Osteocyte (in vitro differentiated cells): Measurements from ENCODE around the gene STAB1. TPM values are rescaled to one million over a fixed set of nuclear protein-coding genes. Genes with fewer than 3 reads are reported as not detected.
A peak's percentile ranks its signal among the peaks of the same experiment; 100 is the strongest.

ENCODE experiments used
- DNase-seq: peaks from one replicate; pipeline ENCODE4 v3.0.0; 2021; ENCODE audit warnings: mixed read lengths; ENCODE audit not compliant: unreplicated experiment; ENCODE audit errors: extremely low spot score
- H3K27ac Mint-ChIP-seq: one replicate; pipeline ENCODE4 v1.8.0; 2021; ENCODE audit warnings: mild to moderate bottlenecking, mixed read lengths; ENCODE audit not compliant: unreplicated experiment
- H3K27me3 Mint-ChIP-seq: one replicate; pipeline ENCODE4 v1.8.0; 2021; ENCODE audit warnings: mixed read lengths; ENCODE audit not compliant: unreplicated experiment
- H3K36me3 Mint-ChIP-seq: one replicate; pipeline ENCODE4 v1.8.0; 2021; ENCODE audit warnings: mixed read lengths; ENCODE audit not compliant: unreplicated experiment
- H3K4me1 Mint-ChIP-seq: one replicate; pipeline ENCODE4 v1.8.0; 2021; ENCODE audit warnings: mixed read lengths; ENCODE audit not compliant: unreplicated experiment
- H3K4me3 Mint-ChIP-seq: one replicate; pipeline ENCODE4 v1.8.0; 2021; ENCODE audit warnings: mild to moderate bottlenecking, moderate library complexity, mixed read lengths; ENCODE audit not compliant: unreplicated experiment
- H3K9me3 Mint-ChIP-seq: one replicate; pipeline ENCODE4 v1.8.0; 2021; ENCODE audit warnings: mixed read lengths; ENCODE audit not compliant: unreplicated experiment
- total RNA-seq: library from RNA; stranded (reverse); gene quantifications from 2 replicates; pipeline ENCODE4 v1.2.1, GENCODE V29; 2021
- TF ChIP-seq, protein P1 (sequence below): fragments of 200-600 bp; sonication (generic); IDR thresholded peaks from 2 replicates; pipeline ENCODE4 v1.5.0; 2021; ENCODE audit warnings: antibody characterized with exemption, mild to moderate bottlenecking, moderate library complexity

STAB1 gene
- total RNA-seq, 1 donor from 2014 or later: not detected

DNA sequence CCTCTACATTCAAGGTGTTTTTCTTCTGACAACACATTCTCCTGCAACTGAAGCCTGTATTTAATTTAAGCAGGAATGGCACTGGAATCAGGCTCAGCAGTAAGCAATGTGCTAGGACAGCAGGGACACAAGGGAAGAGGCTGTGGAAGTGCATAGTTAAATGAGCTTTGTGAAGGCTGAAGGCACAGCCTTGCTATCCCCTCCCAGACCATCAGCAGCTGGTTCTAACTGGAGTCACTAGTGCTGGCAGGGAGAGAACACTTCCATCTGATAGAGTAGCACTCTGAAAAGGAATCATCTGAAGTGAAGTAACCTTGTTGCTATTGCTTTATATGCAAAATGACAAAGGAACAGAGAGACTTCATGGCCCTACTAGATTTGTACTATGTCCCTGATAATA is 56.0 kb downstream of the STAB1 start:
- Mint-ChIP-seq H3K9me3 (no peaks in the 10 kb centered on the region), H3K4me3 (no peak overlapping the region), H3K27me3 (no peaks in the 10 kb centered on the region), H3K27ac (peak overlapping the region; percentile 18), H3K36me3 (peaks cover 38% of the 10 kb centered on the region), H3K4me1 (peaks cover 12% of the 10 kb centered on the region)
- DNase-seq: no peak
- TF ChIP-seq, protein P1, sequence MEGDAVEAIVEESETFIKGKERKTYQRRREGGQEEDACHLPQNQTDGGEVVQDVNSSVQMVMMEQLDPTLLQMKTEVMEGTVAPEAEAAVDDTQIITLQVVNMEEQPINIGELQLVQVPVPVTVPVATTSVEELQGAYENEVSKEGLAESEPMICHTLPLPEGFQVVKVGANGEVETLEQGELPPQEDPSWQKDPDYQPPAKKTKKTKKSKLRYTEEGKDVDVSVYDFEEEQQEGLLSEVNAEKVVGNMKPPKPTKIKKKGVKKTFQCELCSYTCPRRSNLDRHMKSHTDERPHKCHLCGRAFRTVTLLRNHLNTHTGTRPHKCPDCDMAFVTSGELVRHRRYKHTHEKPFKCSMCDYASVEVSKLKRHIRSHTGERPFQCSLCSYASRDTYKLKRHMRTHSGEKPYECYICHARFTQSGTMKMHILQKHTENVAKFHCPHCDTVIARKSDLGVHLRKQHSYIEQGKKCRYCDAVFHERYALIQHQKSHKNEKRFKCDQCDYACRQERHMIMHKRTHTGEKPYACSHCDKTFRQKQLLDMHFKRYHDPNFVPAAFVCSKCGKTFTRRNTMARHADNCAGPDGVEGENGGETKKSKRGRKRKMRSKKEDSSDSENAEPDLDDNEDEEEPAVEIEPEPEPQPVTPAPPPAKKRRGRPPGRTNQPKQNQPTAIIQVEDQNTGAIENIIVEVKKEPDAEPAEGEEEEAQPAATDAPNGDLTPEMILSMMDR: no peak

DNA sequence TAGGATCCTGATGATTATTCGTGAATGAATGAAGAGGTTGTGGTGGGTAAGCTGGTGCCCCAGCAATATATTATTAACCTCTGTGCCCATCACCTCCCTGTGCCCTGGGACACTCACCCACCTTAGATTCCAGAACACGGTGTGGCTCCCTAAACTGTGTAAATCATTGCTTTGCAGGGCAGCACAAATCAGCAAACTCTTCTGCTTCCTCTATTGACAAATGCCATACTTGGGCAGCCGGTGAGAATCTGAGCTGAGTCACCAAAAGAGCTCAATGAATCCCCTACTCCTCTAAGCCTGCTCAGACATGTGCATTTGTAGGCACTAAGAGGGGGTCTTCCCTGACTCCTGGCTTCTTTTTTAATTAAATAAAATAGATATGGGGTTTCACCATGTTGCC is 57.0 kb downstream of the STAB1 start:
- TF ChIP-seq, protein P1: no peak
- H3K4me3 Mint-ChIP-seq: no peak overlapping the region
- no peaks in the 10 kb centered on the region for H3K27me3 Mint-ChIP-seq
- no peak for DNase-seq
- peaks cover 35% of the 10 kb centered on the region for H3K36me3 Mint-ChIP-seq
- no peaks in the 10 kb centered on the region for H3K9me3 Mint-ChIP-seq
- H3K4me1 Mint-ChIP-seq: peaks cover 14% of the 10 kb centered on the region
- no peak overlapping the region for H3K27ac Mint-ChIP-seq

DNA sequence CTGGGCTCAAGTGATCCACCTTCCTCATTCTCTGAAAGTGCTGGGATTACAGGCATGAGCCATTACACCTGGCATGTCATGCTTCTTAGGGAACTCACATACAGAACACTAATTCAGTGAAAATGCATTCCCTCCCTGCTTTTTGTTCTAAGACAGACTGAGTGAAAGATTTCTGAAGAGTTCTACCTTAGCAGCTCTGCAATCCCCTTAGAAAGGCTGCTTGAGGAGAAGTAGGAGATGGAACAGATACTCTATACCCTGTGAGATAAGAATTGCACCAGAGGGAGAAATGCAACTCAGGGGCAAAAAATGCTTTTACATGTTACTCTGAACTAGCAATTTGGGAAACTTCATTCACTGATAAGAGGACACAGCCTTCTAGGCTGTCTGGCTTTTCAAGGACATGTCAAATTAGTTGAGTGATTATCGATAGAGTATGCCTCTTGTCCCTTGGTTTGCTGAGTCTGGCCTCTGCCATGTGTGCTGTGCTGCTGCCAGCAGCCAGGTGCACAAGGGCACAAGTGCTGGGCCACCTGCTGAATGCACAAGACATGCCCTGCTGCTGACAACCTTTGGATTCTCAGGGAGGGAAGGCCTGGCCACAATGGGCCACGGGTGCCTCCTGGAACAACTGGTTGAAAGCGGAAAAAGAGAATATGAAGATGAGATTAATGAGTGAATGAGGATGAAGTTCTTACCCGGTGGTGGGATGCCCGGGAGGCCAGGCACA is 59.1 kb downstream of the STAB1 start:
- Mint-ChIP-seq H3K4me3 (no peak overlapping the region), H3K36me3 (peaks cover 40% of the 10 kb centered on the region), H3K27me3 (no peaks in the 10 kb centered on the region), H3K27ac (no peak overlapping the region), H3K4me1 (peaks cover 14% of the 10 kb centered on the region), H3K9me3 (no peaks in the 10 kb centered on the region)
- TF ChIP-seq, protein P1: no peak
- DNase-seq: no peak

- H3K9me3 Mint-ChIP-seq: no peaks in the 10 kb centered on the region
- H3K27me3 Mint-ChIP-seq: no peaks in the 10 kb centered on the region
- peak overlapping the region; percentile 31 for H3K27ac Mint-ChIP-seq
- H3K4me1 Mint-ChIP-seq: peaks cover 14% of the 10 kb centered on the region
- H3K36me3 Mint-ChIP-seq: peaks cover 44% of the 10 kb centered on the region
- TF ChIP-seq, protein P1: no peak
- no peak overlapping the region for H3K4me3 Mint-ChIP-seq
- no peak for DNase-seq
Observed at GRCh38 chr3:52555056-52555455, 59.9 kb downstream of the STAB1 start.

DNA sequence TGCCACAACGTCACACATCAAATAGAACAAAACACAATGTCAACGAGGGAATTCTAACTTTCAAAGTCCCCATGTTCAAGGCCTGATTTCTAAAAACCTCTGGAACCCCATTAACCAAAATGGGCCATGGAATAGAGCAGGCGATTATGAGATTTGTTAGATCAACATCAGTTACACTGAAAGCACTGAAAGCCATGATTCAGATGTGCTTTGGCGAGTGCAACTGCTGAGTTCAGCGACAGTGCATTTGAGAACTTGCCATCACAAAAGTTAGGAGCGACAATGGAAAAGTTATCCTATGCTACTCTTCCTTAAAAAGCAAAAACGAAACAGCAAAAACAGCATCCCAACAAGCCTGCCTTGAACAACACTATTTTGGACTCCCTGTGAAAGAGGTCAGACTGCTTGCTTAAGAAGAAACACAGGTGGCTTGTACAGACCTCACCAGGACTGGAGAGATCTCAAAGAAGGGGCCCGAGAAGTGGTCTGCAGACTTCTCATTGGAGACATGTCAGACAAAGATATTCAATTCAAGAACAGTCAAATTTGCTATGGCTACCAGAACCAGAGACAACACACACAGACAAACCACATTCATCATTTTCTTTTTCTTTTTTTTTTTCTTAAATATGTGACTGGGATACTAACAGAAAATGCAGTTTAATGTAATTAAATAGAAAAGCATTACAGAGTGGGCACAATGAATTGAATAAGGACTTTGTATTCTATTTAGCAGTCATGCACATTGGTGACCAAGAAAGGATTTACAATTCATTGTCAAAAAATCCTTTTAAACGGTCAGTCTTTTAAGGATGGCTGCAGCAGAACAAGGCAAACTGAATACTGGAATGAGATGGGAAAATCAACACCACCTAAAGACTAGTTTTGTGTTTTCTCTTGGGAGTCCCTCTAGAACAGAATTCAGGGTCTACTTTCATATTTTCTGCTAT is 62.1 kb downstream of the STAB1 start:
- H3K9me3 Mint-ChIP-seq: no peaks in the 10 kb centered on the region
- no peaks in the 10 kb centered on the region for H3K27me3 Mint-ChIP-seq
- TF ChIP-seq, protein P1: no peak
- H3K36me3 Mint-ChIP-seq: peaks cover 46% of the 10 kb centered on the region
- DNase-seq: no peak
- no peak overlapping the region for H3K4me3 Mint-ChIP-seq
- no peak overlapping the region for H3K27ac Mint-ChIP-seq
- peaks cover 14% of the 10 kb centered on the region for H3K4me1 Mint-ChIP-seq
